Motor neuron (in vitro differentiated cells): Measurements from ENCODE around the gene SRD5A3. TPM values are rescaled to one million over a fixed set of nuclear protein-coding genes. Genes with fewer than 3 reads are reported as not detected.
"Not testable (repeated sequence)": the region's sequence is repeated elsewhere in the genome, so short reads cannot be mapped to it uniquely, and the experiment has no call there.

ENCODE experiments used
- ATAC-seq, 8 experiments: fragments of 200-7000 bp; cut with Tn5 transposase; replicated peaks in 6 of 8; 2 replicates each; pipeline ENCODE4 v1.8.0; 2021; ENCODE audit warnings: mild to moderate bottlenecking in 8 of 8, moderate library complexity in 8 of 8
- H3K27ac ChIP-seq, 2 donors: fragments of 250-450 bp; sonication (Bioruptor Pico); 2 replicates each; pipeline ENCODE4 v1.9.0; 2021; ENCODE audit warnings: antibody characterized with exemption in 2 of 2, mild to moderate bottlenecking in 2 of 2, moderate library complexity in 1 of 2
- H3K4me1 ChIP-seq, 2 donors: fragments of 250-450 bp; sonication (Bioruptor Pico); replicated peaks in 1 of 2; 2 replicates each; pipeline ENCODE4 v1.6.1; 2021; ENCODE audit warnings: antibody characterized with exemption in 2 of 2, mild to moderate bottlenecking in 2 of 2, moderate library complexity in 1 of 2
- H3K4me3 ChIP-seq, 5 donors: fragments of 250-450 bp; sonication (Bioruptor Pico); 2 replicates each; pipeline ENCODE4 v1.9.0; 2021; ENCODE audit warnings: antibody characterized with exemption in 5 of 5, mild to moderate bottlenecking in 5 of 5, moderate library complexity in 4 of 5
- WGBS, 10 experiments: fragments of 450-650 bp; shearing (Covaris generic); methylation state at CpG; one replicate each; pipeline ENCODE4 v1.0.0; 2022; 5-methylcytosine and 5-hydroxymethylcytosine counted together
- in situ Hi-C, 9 experiments: fragments of 400-800 bp; cut with MboI; loops; one replicate each; pipeline ENCODE4 v1.15.0; 2021; ENCODE audit warnings: low sequenced_read_pairs in 9 of 9, low pct_unique_long_range_greater_than_20kb in 2 of 9; ENCODE audit not compliant: unreplicated experiment in 9 of 9
- total RNA-seq, 8 experiments: library from RNA; unstranded; fragments of 300-600 nt; gene quantifications; 2 replicates each; pipeline versions ENCODE4 v1.2.3 to v1.2.4, GENCODE V29; 2022

Gene SRD5A3
- total RNA-seq, 8 experiments from 2014 or later, result 5.7 to 19.9 (median 9.0) TPM

GRCh38 chr4:55348466-55348865 lies 2.4 kb downstream of the SRD5A3 start:
- peaks cover 10 to 11% of the 10 kb centered on the region in 2 donors for H3K4me1 ChIP-seq
- in situ Hi-C loops, result loop anchor here in 1 of 9 experiments (25.0 kb wide), 1 partner anchor 336 kb away; no protein-coding TSS in a partner anchor
- ATAC-seq, result no peak
- WGBS, 10 experiments, result 0 to 100% (median 88%) methylated on average over 1 to 3 of the region's 3 CpGs; no CpG with 5 or more reads in 1 of the 10 experiments
- H3K4me3 ChIP-seq, result no peak overlapping the region
- H3K27ac ChIP-seq, result no peak overlapping the region

GRCh38 chr4:55350870-55351269 lies 4.8 kb downstream of the SRD5A3 start:
- H3K4me3 ChIP-seq, H3K27ac ChIP-seq, ATAC-seq, in situ Hi-C loops: not testable (repeated sequence)
- H3K4me1 ChIP-seq, result peaks cover 10 to 11% of the 10 kb centered on the region in 2 donors
- WGBS, 10 experiments, result 93 to 100% (median 95%) methylated on average over 3 to 6 of the region's 10 CpGs; no CpG with 5 or more reads in 4 of the 10 experiments

- Histone ChIP-seq H3K4me1 (peaks cover 10% of the 10 kb centered on the region in 2 donors), H3K27ac (no peak overlapping the region), H3K4me3 (no peak overlapping the region)
- in situ Hi-C loops, result no loop called here
- no peak for ATAC-seq
Measured at GRCh38 chr4:55351824-55352223, 5.8 kb downstream of the SRD5A3 start.

GRCh38 chr4:55352726-55353125 lies 6.7 kb downstream of the SRD5A3 start:
- WGBS, 10 experiments, result 83 to 100% (median 91%) methylated on average over 1 to 2 of the region's 2 CpGs; no CpG with 5 or more reads in 6 of the 10 experiments
- Histone ChIP-seq H3K27ac (no peak overlapping the region), H3K4me3 (no peak overlapping the region), H3K4me1 (peaks cover 1 to 2% of the 10 kb centered on the region in 2 donors)
- no peak for ATAC-seq
- in situ Hi-C loops, result no loop called here

GRCh38 chr4:55353228-55353747 lies 7.2 kb downstream of the SRD5A3 start:
- in situ Hi-C loops, ATAC-seq, H3K27ac ChIP-seq, H3K4me1 ChIP-seq, H3K4me3 ChIP-seq: not testable (repeated sequence)
- 50 to 100% (median 92%) methylated on average over 1 to 12 of the region's 13 CpGs; no CpG with 5 or more reads in 1 of the 10 experiments for WGBS, 10 experiments

GRCh38 chr4:55354648-55355047 lies 8.6 kb downstream of the SRD5A3 start:
- no peak for ATAC-seq
- no peaks in the 10 kb centered on the region for H3K4me1 ChIP-seq
- in situ Hi-C loops, result no loop called here
- H3K4me3 ChIP-seq, result no peak overlapping the region
- WGBS, 10 experiments, result 85 to 100% (median 97%) methylated on average over 5 to 8 of the region's 8 CpGs; no CpG with 5 or more reads in 3 of the 10 experiments
- H3K27ac ChIP-seq, result no peak overlapping the region

- 71 to 100% (median 82%) methylated on average over 2 to 6 of the region's 6 CpGs for WGBS, 10 experiments
- in situ Hi-C loops, result no loop called here
- Histone ChIP-seq H3K4me3 (no peak overlapping the region), H3K4me1 (no peaks in the 10 kb centered on the region), H3K27ac (no peak overlapping the region)
- ATAC-seq, result no peak
Measured at GRCh38 chr4:55355555-55355954, 9.5 kb downstream of the SRD5A3 start.

- WGBS, 10 experiments, result 44 to 100% (median 94%) methylated on average over 1 to 5 of the region's 5 CpGs; no CpG with 5 or more reads in 2 of the 10 experiments
- H3K4me3 ChIP-seq, result no peak overlapping the region
- no peaks in the 10 kb centered on the region for H3K4me1 ChIP-seq
- in situ Hi-C loops, result no loop called here
- no peak overlapping the region for H3K27ac ChIP-seq
- peak in 2 of 8 experiments; percentile 11 to 30 for ATAC-seq
Measured at GRCh38 chr4:55356991-55357461, 11.0 kb downstream of the SRD5A3 start.

GRCh38 chr4:55358246-55358645 lies 12.2 kb downstream of the SRD5A3 start:
- in situ Hi-C loops, result no loop called here
- no peak overlapping the region for H3K27ac ChIP-seq
- no peak for ATAC-seq

GRCh38 chr4:55358668-55359067 lies 12.6 kb downstream of the SRD5A3 start:
- H3K4me3 ChIP-seq, result no peak overlapping the region
- WGBS, 10 experiments, result 0 to 100% (median 84%) methylated on average over 1 to 2 of the region's 2 CpGs; no CpG with 5 or more reads in 2 of the 10 experiments
- no peaks in the 10 kb centered on the region for H3K4me1 ChIP-seq
- in situ Hi-C loops, result no loop called here
- ATAC-seq, result peak in 3 of 8 experiments; percentile 79 to 88 (median 83)
- H3K27ac ChIP-seq, result no peak overlapping the region

More at GRCh38 chr4:55358246-55358645, 12.2 kb downstream of the SRD5A3 start:
- Histone ChIP-seq H3K4me3 (no peak overlapping the region), H3K4me1 (no peaks in the 10 kb centered on the region)
- WGBS, 10 experiments, result 79 to 100% (median 94%) methylated on average over 1 to 2 of the region's 2 CpGs; no CpG with 5 or more reads in 3 of the 10 experiments

GRCh38 chr4:55359397-55359916 lies 13.4 kb downstream of the SRD5A3 start:
- Histone ChIP-seq H3K27ac (no peak overlapping the region), H3K4me1 (no peaks in the 10 kb centered on the region), H3K4me3 (no peak overlapping the region)
- in situ Hi-C loops, result no loop called here
- 7 to 100% (median 87%) methylated on average over 1 to 7 of the region's 8 CpGs; no CpG with 5 or more reads in 3 of the 10 experiments for WGBS, 10 experiments
- ATAC-seq, result peak in 3 of 8 experiments; percentile 10 to 40 (median 20)

- WGBS, 10 experiments, result 93 to 100% (median 100%) methylated on average over 1 to 6 of the region's 9 CpGs; no CpG with 5 or more reads in 1 of the 10 experiments
- H3K4me1 ChIP-seq, H3K27ac ChIP-seq, in situ Hi-C loops, H3K4me3 ChIP-seq, ATAC-seq: not testable (repeated sequence)
Measured at GRCh38 chr4:55362938-55363337, 16.9 kb downstream of the SRD5A3 start.

- Histone ChIP-seq H3K27ac (no peak overlapping the region), H3K4me1 (peaks cover 0 to 4% of the 10 kb centered on the region in 2 donors), H3K4me3 (no peak overlapping the region)
- 70 to 100% (median 85%) methylated on average over 1 to 7 of the region's 9 CpGs; no CpG with 5 or more reads in 2 of the 10 experiments for WGBS, 10 experiments
- in situ Hi-C loops, result no loop called here
- ATAC-seq, result no peak
Measured at GRCh38 chr4:55363691-55364351, 17.8 kb downstream of the SRD5A3 start.
